ENCODE measurements around the gene FZD4. TPM values are rescaled to one million over a fixed set of nuclear protein-coding genes. Genes with fewer than 3 reads are reported as not detected.
A peak's percentile ranks its signal among the peaks of the same experiment; 100 is the strongest.
"Not testable (repeated sequence)": the region's sequence is repeated elsewhere in the genome, so short reads cannot be mapped to it uniquely, and the experiment has no call there.

The FZD4 gene
- 10 to 100 TPM; 23.7 to 42.3 (median 31.8) TPM for total RNA-seq

DNA sequence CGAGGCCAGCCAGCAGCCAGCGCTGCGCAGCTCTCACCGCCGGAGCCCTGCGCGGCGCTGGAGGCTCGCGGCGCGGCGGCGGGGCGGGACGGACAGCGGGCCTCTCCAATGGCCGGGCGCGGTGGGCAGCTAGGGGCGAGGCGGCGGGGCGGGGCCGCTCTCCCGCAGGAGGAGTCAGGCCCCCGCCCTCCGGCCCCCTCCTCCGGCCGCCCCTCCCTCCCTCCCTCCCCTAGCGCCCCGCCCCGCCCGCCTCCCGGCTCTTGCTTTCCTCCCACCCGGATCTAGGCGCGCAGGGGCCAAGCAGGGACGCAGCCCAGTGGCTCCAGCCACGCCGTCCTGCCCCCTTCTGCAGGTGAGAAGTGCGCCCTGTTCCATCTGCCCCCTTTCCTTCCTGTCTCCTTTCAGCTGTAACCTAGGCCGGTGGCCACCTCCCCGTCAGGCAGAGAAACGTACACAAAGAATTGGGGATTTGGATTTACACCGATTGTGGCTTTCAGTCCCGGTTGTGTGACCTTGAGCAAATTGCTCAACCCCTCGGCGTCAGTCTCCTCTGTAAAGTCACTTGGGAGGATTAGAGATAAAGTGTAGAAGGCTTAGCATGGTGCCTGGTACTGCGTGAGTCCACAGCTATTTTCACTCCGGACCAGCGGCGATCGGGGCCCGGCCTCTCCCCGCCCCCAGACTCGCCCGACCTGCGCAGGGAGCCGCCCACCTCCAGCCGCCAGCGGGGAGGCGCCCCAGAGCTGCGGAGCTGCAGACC is at the start of gene FZD4:
Gene FZD4, minus strand, starts transcription at position 35 of the 760 bp plus-strand sequence. CDS start 310 bp downstream, outside the sequence.
- H3K4me1 ChIP-seq = peaks cover 42 to 55% (median 49%) of the 10 kb centered on the region in 4 donors
- peak within 1 kb of the TSS; percentile 73 to 97 (median 94) for H3K4me3 ChIP-seq
- peaks cover 0 to 20% (median 4%) of the 10 kb centered on the region in 4 donors for H3K36me3 ChIP-seq
- intact Hi-C loops (cut with DNase I) = loop anchor here (5.0 kb wide), 1 partner anchor 82 kb away; the partner anchor contains the start of gene TMEM135
- H3K9me3 ChIP-seq = no peaks in the 10 kb centered on the region
- peak within 1 kb of the TSS; percentile 91 to 95 (median 94) for H3K27ac ChIP-seq (replicated peaks in 1 of 4)
- no peak for DNase-seq (ENCODE audit: extremely low spot score)
- 0% methylated on average over 18 of the region's 64 CpGs for WGBS
- no peaks in the 10 kb centered on the region for H3K27me3 ChIP-seq
- TF ChIP-seq, protein P1, sequence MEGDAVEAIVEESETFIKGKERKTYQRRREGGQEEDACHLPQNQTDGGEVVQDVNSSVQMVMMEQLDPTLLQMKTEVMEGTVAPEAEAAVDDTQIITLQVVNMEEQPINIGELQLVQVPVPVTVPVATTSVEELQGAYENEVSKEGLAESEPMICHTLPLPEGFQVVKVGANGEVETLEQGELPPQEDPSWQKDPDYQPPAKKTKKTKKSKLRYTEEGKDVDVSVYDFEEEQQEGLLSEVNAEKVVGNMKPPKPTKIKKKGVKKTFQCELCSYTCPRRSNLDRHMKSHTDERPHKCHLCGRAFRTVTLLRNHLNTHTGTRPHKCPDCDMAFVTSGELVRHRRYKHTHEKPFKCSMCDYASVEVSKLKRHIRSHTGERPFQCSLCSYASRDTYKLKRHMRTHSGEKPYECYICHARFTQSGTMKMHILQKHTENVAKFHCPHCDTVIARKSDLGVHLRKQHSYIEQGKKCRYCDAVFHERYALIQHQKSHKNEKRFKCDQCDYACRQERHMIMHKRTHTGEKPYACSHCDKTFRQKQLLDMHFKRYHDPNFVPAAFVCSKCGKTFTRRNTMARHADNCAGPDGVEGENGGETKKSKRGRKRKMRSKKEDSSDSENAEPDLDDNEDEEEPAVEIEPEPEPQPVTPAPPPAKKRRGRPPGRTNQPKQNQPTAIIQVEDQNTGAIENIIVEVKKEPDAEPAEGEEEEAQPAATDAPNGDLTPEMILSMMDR (IDR thresholded peaks at IDR 0.05) = peak; percentile 45 to 47 (median 46)
- TF ChIP-seq POLR2AphosphoS5 (IDR thresholded peaks at IDR 0.05) (peak; percentile 63 to 82), POLR2A (IDR thresholded peaks at IDR 0.05; ENCODE audit: low read depth) (no peak)

DNA sequence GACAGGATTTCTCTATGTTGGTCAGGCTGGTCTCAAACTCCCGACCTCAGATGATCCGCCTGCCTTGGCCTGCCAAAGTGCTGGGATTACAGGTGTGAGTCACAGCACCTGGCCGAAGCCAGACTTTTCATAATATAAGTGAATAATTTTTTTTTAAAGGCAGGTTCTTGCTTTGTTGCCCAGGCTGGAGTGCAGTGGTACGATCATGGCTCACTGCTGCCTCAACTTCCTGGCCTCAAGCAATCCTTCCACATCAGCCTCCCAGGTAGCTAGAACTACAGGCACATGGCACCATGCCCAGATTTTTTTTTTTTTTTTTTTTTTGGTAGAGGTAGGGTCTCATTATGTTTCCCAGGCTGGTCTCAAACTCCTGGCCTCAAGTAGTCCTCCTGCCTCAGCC is 49.1 kb upstream of the FZD4 start:
- H3K4me3 ChIP-seq; H3K36me3 ChIP-seq; H3K4me1 ChIP-seq; H3K27ac ChIP-seq (replicated peaks in 1 of 4); H3K27me3 ChIP-seq; H3K9me3 ChIP-seq; intact Hi-C loops (cut with DNase I); DNase-seq (ENCODE audit: extremely low spot score): not testable (repeated sequence)
- 100% methylated on average over 4 of the region's 4 CpGs for WGBS

DNA sequence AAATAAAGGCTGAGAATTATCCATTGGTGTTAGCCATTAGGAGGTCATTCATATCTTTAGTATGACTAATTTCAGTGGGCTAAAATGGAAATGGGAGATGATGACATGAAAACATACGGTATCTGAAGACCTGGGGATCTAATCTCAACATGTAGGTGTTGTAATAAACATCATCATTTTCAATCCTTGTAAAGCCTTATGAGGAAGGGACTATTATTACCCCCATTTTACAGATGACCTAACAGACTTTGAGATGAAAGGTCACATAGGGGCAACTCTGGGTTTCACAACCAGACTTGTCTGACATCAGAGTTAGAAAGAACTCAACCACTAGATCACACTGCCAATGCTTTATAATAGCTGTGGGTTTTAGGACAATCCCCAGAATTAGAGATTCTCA is 47.7 kb upstream of the FZD4 start:
- Histone ChIP-seq H3K36me3 (no peaks in the 10 kb centered on the region), H3K27me3 (no peaks in the 10 kb centered on the region), H3K9me3 (no peaks in the 10 kb centered on the region), H3K4me3 (no peak overlapping the region), H3K27ac (replicated peaks in 1 of 4) (no peak overlapping the region), H3K4me1 (no peaks in the 10 kb centered on the region)
- DNase-seq (ENCODE audit: extremely low spot score) = no peak
- TF ChIP-seq, protein P1 (IDR thresholded peaks at IDR 0.05) = no peak
- no peak for TF ChIP-seq POLR2A (IDR thresholded peaks at IDR 0.05; ENCODE audit: low read depth)
- intact Hi-C loops (cut with DNase I) = no loop called here
- WGBS = 92% methylated on average over 1 of the region's 1 CpG

DNA sequence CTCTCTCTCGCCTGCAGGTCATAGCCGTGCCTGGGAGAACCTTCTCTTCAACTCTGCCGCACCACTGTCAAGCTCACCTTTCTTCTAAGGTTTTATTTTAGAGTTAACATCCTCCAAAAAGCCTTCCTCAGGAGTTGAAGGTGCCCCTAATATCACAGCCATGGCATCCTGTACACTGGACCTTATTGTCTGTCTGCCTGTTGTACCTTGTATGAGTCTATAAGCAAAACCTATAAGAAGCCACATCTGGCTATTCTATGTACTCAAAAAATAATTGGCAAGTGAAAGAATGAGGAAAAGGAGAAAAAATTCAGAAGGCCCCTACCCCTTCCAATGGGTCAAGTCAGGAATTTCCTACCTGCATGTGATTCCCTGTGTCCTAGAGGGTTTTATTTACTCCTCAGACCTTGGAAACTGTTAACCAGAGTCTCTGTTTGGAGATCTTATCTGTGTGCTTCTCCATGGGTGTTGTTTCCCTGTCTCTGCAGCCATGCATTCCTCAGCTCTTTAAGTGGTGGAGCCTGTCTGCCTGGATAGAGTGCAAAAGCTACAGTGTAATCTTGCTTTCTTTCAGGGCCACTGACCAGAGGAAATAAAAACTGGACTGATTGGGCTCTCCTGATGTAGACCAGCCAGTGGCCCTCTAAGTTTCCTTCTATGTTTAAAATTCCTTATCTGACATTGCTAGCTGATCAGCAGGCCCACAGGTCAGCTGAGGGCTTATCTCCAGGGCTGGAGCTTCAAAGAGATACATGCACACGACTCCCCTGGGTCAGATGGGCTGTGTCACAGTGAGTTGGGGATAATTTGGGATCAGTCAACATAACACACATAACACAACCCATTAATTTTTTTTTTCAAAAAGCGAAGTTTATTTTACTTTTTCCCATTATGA is 44.9 kb upstream of the FZD4 start:
- Histone ChIP-seq H3K27me3 (no peaks in the 10 kb centered on the region), H3K9me3 (no peaks in the 10 kb centered on the region), H3K4me1 (no peaks in the 10 kb centered on the region), H3K27ac (replicated peaks in 1 of 4) (no peak overlapping the region), H3K4me3 (no peak overlapping the region), H3K36me3 (no peaks in the 10 kb centered on the region)
- no peak for DNase-seq (ENCODE audit: extremely low spot score)
- 72% methylated on average over 5 of the region's 5 CpGs for WGBS
- TF ChIP-seq, protein P1 (IDR thresholded peaks at IDR 0.05) = no peak
- TF ChIP-seq EP300 (IDR thresholded peaks at IDR 0.05) (no peak), POLR2A (IDR thresholded peaks at IDR 0.05; ENCODE audit: low read depth) (no peak), POLR2AphosphoS5 (IDR thresholded peaks at IDR 0.05) (no peak)
- intact Hi-C loops (cut with DNase I) = loop anchor here (5.0 kb wide), 1 partner anchor 37 kb away; the partner anchor contains the start of gene TMEM135

DNA sequence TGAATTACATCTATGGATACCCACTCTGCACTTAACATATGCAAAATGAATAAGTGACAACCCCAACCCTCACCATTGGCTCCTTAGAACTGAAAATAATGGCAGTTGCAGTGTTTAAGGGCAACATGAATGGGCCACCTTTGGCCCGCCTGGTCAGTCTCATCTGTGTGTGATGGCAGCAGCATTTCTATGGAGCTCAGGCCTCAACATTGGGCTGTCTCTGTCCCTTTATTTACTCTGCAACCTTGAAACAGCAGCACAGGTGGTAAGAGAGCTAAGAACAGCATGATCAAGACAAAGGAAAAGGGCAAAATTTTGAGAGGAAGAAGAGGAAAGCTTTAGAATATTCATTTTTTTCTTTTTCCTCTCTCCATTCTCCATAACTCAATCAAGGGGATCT is 44.2 kb upstream of the FZD4 start:
- TF ChIP-seq POLR2AphosphoS5 (IDR thresholded peaks at IDR 0.05) = no peak
- TF ChIP-seq, protein P1 (IDR thresholded peaks at IDR 0.05) = no peak
- no peak for TF ChIP-seq POLR2A (IDR thresholded peaks at IDR 0.05; ENCODE audit: low read depth)
- no peak for TF ChIP-seq EP300 (IDR thresholded peaks at IDR 0.05)
- Histone ChIP-seq H3K4me3 (no peak overlapping the region), H3K36me3 (no peaks in the 10 kb centered on the region), H3K4me1 (no peaks in the 10 kb centered on the region), H3K9me3 (no peaks in the 10 kb centered on the region), H3K27ac (replicated peaks in 1 of 4) (no peak overlapping the region), H3K27me3 (no peaks in the 10 kb centered on the region)
- DNase-seq (ENCODE audit: extremely low spot score) = no peak
- 88% methylated on average over 1 of the region's 1 CpG for WGBS
- intact Hi-C loops (cut with DNase I) = loop anchor here (5.0 kb wide), 1 partner anchor 38 kb away; the partner anchor contains the start of gene TMEM135
